HEK293T (cell line): ENCODE data around the gene NDUFAF3.
"Not testable (repeated sequence)": the region's sequence is repeated elsewhere in the genome, so short reads cannot be mapped to it uniquely, and the experiment has no call there.

ENCODE experiments used
- CTCF ChIA-PET: fragments of 350-600 bp; formaldehyde crosslinking; extraction: SDS; loops from one replicate; lab custom pipeline; 2021; ENCODE audit warnings: antibody characterized with exemption, inconsistent platforms; lab: Yijun Ruan, JAX
- POLR2A ChIA-PET: fragments of 350-600 bp; formaldehyde crosslinking; extraction: SDS; loops from one replicate; lab custom pipeline; 2020; ENCODE audit warnings: antibody characterized with exemption, inconsistent platforms; lab: Yijun Ruan, JAX
- DNase-seq: peaks from one replicate; pipeline ENCODE4 v3.0.0; 2012; ENCODE audit warnings: mixed read lengths; ENCODE audit errors: extremely low spot score
- ARNT ChIP-seq: fragments of 450-650 bp; IDR thresholded peaks from 2 replicates; pipeline ENCODE4 v1.6.1; 2017; ENCODE audit warnings: mild to moderate bottlenecking
- BHLHE40 ChIP-seq: fragments of 450-650 bp; IDR thresholded peaks from 2 replicates; pipeline ENCODE4 v1.6.1; 2016; ENCODE audit warnings: mild to moderate bottlenecking, moderate library complexity, borderline replicate concordance
- CTBP1 ChIP-seq: fragments of 450-650 bp; IDR thresholded peaks from 2 replicates; pipeline ENCODE4 v1.6.1; 2016; ENCODE audit warnings: borderline replicate concordance
- ELF4 ChIP-seq: fragments of 450-650 bp; IDR thresholded peaks from 2 replicates; pipeline ENCODE4 v1.6.1; 2017; ENCODE audit warnings: antibody characterized with exemption
- FOXA1 ChIP-seq: fragments of 450-650 bp; IDR thresholded peaks from 2 replicates; pipeline ENCODE4 v1.6.1; 2016; ENCODE audit warnings: mild to moderate bottlenecking
- FOXK2 ChIP-seq: fragments of 450-650 bp; IDR thresholded peaks from 2 replicates; pipeline ENCODE4 v1.6.1; 2016; ENCODE audit warnings: mild to moderate bottlenecking
- FOXM1 ChIP-seq: fragments of 450-650 bp; IDR thresholded peaks from 2 replicates; pipeline ENCODE4 v1.6.1; 2017; ENCODE audit warnings: mild to moderate bottlenecking, borderline replicate concordance
- HDGF ChIP-seq: fragments of 450-650 bp; IDR thresholded peaks from 2 replicates; pipeline ENCODE4 v1.6.1; 2017; ENCODE audit warnings: antibody characterized with exemption, borderline replicate concordance
- L3MBTL2 ChIP-seq: fragments of 450-650 bp; conservative IDR thresholded peaks from 2 replicates; pipeline ENCODE4 v1.6.1; 2016; ENCODE audit warnings: mild to moderate bottlenecking
- LEF1 ChIP-seq: fragments of 450-650 bp; IDR thresholded peaks from 2 replicates; pipeline ENCODE4 v1.6.1; 2017; ENCODE audit warnings: mild to moderate bottlenecking, borderline replicate concordance
- NFRKB ChIP-seq: fragments of 450-650 bp; IDR thresholded peaks from 2 replicates; pipeline ENCODE4 v1.6.1; 2016; ENCODE audit warnings: mild to moderate bottlenecking, moderate library complexity
- SP1 ChIP-seq: fragments of 450-650 bp; IDR thresholded peaks from 2 replicates; pipeline ENCODE4 v1.6.1; 2017
- SUZ12 ChIP-seq: fragments of 450-650 bp; IDR thresholded peaks from 2 replicates; pipeline ENCODE4 v1.6.1; 2016; ENCODE audit warnings: mild to moderate bottlenecking
- TARDBP ChIP-seq: fragments of 450-650 bp; IDR thresholded peaks from 2 replicates; pipeline ENCODE4 v1.6.1; 2016
- ZNF384 ChIP-seq: fragments of 450-650 bp; IDR thresholded peaks from 2 replicates; pipeline ENCODE4 v1.6.1; 2016
- TF ChIP-seq, protein P1 (sequence below): fragments of 450-650 bp; IDR thresholded peaks from 2 replicates; pipeline ENCODE4 v1.6.1; 2016

Gene NDUFAF3

DNA sequence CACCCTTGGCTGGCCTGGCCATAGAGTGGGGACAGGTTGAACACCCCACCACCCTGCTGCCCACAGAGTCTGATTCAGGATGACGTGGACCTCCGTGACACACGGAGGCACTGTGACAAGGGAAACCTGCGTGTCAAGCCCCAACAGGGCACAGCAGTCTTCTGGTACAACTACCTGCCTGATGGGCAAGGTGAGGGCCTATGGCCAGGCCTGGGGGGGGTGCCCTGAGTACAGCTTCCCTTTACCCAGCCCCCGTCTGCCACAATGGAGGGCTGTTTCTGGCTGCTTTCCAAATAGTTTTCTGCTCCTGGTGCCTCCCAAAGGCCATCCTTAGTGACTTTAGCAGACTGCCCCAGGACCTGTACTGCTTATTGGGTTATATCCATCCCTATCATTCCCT is 15.9 kb upstream of the NDUFAF3 start:
- ChIA-PET POLR2A (interaction anchor here (0.9 to 6.7 kb wide), 5 partner anchors 9 to 31 kb away, joined by 3 to 204 read pairs (median 53); partner anchors contain the start of genes DALRD3, IMPDH2, NDUFAF3 and P4HTM), CTCF (no interaction called here)
- no peak for DNase-seq
- TF ChIP-seq ZNF384 (no peak), SUZ12 (no peak), FOXM1 (no peak), L3MBTL2 (no peak), TARDBP (no peak), FOXK2 (no peak), LEF1 (no peak), ARNT (no peak), FOXA1 (no peak), ELF4 (no peak), HDGF (no peak), BHLHE40 (no peak), NFRKB (no peak), SP1 (no peak), CTBP1 (no peak)
- TF ChIP-seq, protein P1, sequence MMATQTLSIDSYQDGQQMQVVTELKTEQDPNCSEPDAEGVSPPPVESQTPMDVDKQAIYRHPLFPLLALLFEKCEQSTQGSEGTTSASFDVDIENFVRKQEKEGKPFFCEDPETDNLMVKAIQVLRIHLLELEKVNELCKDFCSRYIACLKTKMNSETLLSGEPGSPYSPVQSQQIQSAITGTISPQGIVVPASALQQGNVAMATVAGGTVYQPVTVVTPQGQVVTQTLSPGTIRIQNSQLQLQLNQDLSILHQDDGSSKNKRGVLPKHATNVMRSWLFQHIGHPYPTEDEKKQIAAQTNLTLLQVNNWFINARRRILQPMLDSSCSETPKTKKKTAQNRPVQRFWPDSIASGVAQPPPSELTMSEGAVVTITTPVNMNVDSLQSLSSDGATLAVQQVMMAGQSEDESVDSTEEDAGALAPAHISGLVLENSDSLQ, result no peak

DNA sequence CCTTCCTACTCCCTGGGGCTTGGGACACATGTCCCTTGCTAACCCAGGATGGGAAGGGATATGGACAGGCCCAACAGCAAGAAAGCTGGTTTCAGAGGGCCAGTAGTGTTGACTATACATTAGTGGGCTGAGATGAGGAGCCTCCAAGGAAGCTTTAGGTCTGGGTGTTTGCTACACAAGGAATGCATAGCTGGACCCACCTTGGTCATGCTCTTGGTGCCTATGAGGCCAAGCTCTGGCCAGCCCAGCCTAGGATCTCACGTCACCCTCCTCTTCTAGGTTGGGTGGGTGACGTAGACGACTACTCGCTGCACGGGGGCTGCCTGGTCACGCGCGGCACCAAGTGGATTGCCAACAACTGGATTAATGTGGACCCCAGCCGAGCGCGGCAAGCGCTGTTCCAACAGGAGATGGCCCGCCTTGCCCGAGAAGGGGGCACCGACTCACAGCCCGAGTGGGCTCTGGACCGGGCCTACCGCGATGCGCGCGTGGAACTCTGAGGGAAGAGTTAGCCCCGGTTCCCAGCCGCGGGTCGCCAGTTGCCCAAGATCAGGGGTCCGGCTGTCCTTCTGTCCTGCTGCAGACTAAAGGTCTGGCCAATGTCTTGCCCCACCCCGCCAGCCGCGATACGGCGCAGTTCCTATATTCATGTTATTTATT is 15.4 kb upstream of the NDUFAF3 start:
- ChIA-PET CTCF (interaction anchor here (0.9 to 2.3 kb wide), 5 partner anchors 10 to 19 kb away, joined by 4 to 8 read pairs (median 7); partner anchors contain the start of genes NDUFAF3 and P4HTM), POLR2A (interaction anchor here (0.6 to 6.7 kb wide), 37 partner anchors 9 to 518 kb away, joined by 3 to 204 read pairs (median 4); partner anchors contain the start of genes ARIH2, DALRD3, IMPDH2 and IP6K2)
- TF ChIP-seq TARDBP (no peak; the same call in 1 of the 2 replicates), HDGF (0 out of 2 replicates have a peak, but pooled peaks have one; percentile 13)
- no peak for DNase-seq

DNA sequence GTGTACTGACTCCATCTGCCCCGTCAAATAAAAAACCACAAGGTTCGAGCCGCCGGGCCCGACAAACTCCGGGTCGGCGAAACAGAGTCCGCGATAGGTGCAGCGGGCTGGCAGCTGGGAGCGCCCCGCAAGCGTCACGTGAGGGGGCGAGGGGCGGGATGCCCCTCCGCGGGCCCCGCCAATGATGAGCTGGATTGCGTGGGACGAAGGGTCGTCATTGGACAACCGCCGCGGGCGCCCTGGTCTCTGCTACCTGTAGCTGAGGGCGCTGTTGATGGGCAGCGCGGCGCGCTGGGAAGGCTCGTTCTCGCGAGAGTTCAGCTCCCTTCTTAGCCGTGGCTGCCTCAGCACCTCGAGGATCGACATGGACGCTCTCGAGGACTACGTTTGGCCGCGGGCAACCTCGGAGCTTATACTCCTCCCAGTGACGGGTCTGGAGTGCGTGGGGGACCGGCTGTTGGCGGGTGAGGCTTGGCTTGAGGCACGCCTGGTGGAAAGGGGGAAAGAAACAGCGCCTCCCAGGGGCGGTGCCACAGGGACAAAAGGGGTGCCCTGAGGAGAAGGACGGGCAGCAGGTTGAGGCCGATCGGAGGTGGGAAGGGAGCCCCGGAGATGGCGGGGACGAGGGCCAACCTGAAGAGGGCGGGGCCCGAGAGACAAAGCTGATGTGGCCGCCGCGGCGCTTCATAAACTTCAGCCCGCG is 14.7 kb upstream of the NDUFAF3 start, which contains the start of gene WDR6:
Gene WDR6 (plus strand): TSS at position 324 of the 703 bp plus-strand sequence. CDS start 41 bp downstream, at position 365.
- ChIA-PET POLR2A (interaction anchor here (0.6 to 6.7 kb wide), 37 partner anchors 10 to 518 kb away, joined by 3 to 204 read pairs (median 4); partner anchors contain the start of genes ARIH2, CELSR3, DALRD3 and IMPDH2), CTCF (interaction anchor here (0.7 to 2.3 kb wide), 6 partner anchors 10 to 87 kb away, joined by 4 to 8 read pairs (median 7); partner anchors contain the start of genes NDUFAF3, P4HTM and QRICH1)
- no peak for TF ChIP-seq ARNT
- TF ChIP-seq ELF4, result peak; percentile 33; the same call in 1 of the 2 replicates
- peak; percentile 99 for TF ChIP-seq L3MBTL2
- no peak for TF ChIP-seq ZNF384
- TF ChIP-seq, protein P1, result peak; percentile 97
- no peak for TF ChIP-seq BHLHE40
- no peak for TF ChIP-seq HDGF
- TF ChIP-seq FOXM1, result no peak
- TF ChIP-seq FOXK2, result no peak
- TF ChIP-seq TARDBP, result no peak
- TF ChIP-seq LEF1, result no peak
- no peak for TF ChIP-seq FOXA1
- no peak for TF ChIP-seq NFRKB
- no peak for TF ChIP-seq CTBP1
- no peak for TF ChIP-seq SP1
- TF ChIP-seq SUZ12, result no peak
- DNase-seq, result peak; percentile 97

DNA sequence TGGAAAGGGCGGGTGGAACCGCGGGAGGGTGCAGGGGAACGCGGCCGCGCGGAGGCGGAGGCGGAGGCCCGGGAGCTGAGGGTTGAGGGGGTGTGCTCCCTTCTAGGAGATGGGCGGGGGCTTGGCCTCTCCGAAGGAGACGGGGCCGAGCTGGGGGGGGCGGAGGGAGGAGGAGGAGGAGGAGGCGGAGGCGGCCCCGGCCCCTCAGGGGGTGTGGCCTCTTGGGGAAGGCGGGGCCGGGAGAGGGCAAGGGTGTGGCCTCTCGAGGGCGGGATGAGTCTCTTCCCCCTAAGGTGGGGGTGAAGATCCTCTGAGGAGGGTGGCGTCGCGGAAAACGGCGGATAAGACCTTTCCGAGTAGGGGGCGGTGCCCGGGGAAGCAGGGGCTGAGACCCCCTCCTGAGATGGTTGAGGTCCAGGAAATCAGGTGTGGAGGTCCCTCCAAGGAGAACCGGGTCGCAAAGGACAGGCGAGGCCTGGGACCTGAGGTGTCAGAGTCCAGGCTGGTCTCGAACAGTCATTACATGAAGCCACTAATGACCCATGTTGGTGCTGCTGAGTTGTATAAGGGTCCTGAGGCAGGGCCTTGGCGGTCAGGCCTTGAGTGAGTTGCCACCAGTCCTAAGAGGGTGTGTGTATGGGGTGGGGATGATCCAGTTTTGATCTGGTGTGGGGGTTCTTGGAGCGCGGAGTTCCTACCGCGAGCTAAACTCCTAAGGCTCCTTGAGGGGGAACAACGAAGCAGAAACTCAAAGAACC is 14.0 kb upstream of the NDUFAF3 start:
- CTCF ChIA-PET, result interaction anchor here (0.7 to 2.3 kb wide), 4 partner anchors 12 to 86 kb away, joined by 6 to 8 read pairs (median 8); partner anchors contain the start of genes NDUFAF3 and QRICH1
- POLR2A ChIA-PET, result interaction anchor here (0.5 to 6.7 kb wide), 20 partner anchors 11 to 455 kb away, joined by 3 to 204 read pairs (median 8); partner anchors contain the start of genes ARIH2, CELSR3, DALRD3 and IMPDH2
- peak; percentile 84 for DNase-seq
- TF ChIP-seq ARNT (no peak), SP1 (no peak), FOXM1 (no peak), SUZ12 (no peak), FOXK2 (no peak), BHLHE40 (no peak), ZNF384 (no peak), ELF4 (no peak), NFRKB (no peak), LEF1 (no peak), L3MBTL2 (no peak), CTBP1 (no peak), FOXA1 (no peak), TARDBP (no peak)
- TF ChIP-seq, protein P1, result no peak

DNA sequence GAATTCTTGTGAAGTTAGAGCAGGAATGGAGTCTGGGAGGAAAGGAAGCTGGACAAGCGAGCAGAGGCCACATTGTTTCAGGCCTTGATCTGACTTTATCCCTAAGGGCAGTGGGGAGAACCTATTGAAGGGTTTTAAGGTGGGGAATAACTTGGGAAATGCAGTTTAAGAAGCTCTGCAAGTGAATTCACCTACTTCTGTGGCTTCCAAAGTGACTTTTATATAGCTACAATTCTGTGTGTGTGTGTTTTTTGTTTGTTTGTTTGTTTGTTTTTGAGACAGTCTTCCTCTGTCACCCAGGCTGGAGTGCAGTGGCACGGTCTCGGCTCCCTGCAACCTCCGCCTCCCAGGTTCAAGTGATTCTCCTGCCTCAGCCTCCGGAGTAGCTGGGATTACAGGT is 13.3 kb upstream of the NDUFAF3 start:
- CTCF ChIA-PET, result interaction anchor here (1.7 to 2.3 kb wide), 2 partner anchors 13 to 21 kb away, joined by 7 to 15 read pairs; partner anchors contain the start of gene NDUFAF3
- POLR2A ChIA-PET, result interaction anchor here (0.9 to 6.7 kb wide), 4 partner anchors 11 to 21 kb away, joined by 4 to 204 read pairs (median 44); partner anchors contain the start of genes DALRD3, IMPDH2 and NDUFAF3
- DNase-seq, result not testable (repeated sequence)
